ENCODE measurements around the gene TIGD6. TPM values are rescaled to one million over a fixed set of nuclear protein-coding genes. Genes with fewer than 3 reads are reported as not detected.
A peak's percentile ranks its signal among the peaks of the same experiment; 100 is the strongest.

Gene TIGD6
- total and polyA plus RNA-seq, 2 of the 4 experiments (the other 2 are of a cell fraction), result 5.8 to 6.6 TPM

DNA sequence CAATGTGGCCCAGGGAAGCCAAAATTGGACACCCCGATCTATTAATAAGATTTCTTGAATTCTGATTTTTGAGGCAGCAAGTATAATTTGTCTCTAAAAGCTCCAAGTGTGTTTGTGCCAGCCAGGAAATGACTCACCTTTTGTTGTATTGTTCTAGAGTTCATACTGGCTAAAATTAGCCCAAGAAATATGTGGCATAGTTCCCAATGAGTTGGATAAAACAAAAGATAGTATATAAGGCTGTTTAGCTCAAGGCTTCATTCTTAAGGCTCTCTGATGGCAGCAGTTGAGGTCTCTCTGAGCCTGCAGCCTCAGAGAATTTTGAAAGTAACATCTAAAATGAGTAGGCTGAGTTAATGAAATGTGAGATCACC lies 21.7 kb upstream of the TIGD6 start:
- H3K9me3 ChIP-seq (ENCODE audit: control insufficient read depth, insufficient read depth, low read length), result no peaks in the 10 kb centered on the region
- peaks cover 10% of the 10 kb centered on the region for H3K9me1 ChIP-seq (ENCODE audit: insufficient read depth, low read length)
- no peak overlapping the region; the same call in 1 of the 2 replicates for H3K14ac ChIP-seq (replicated peaks; ENCODE audit: low read depth, low read length)
- H3K27ac ChIP-seq (ENCODE audit: insufficient read depth, low read length), result no peak overlapping the region
- TF ChIP-seq, protein P1, sequence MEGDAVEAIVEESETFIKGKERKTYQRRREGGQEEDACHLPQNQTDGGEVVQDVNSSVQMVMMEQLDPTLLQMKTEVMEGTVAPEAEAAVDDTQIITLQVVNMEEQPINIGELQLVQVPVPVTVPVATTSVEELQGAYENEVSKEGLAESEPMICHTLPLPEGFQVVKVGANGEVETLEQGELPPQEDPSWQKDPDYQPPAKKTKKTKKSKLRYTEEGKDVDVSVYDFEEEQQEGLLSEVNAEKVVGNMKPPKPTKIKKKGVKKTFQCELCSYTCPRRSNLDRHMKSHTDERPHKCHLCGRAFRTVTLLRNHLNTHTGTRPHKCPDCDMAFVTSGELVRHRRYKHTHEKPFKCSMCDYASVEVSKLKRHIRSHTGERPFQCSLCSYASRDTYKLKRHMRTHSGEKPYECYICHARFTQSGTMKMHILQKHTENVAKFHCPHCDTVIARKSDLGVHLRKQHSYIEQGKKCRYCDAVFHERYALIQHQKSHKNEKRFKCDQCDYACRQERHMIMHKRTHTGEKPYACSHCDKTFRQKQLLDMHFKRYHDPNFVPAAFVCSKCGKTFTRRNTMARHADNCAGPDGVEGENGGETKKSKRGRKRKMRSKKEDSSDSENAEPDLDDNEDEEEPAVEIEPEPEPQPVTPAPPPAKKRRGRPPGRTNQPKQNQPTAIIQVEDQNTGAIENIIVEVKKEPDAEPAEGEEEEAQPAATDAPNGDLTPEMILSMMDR (conservative IDR thresholded peaks at IDR 0.05; ENCODE audit: low read depth, low read length), result no peak
- TF ChIP-seq BHLHE40 (IDR thresholded peaks at IDR 0.05; ENCODE audit: low read depth, low read length) (0 out of 2 replicates have a peak, but pooled peaks have one; percentile 25), FOS (IDR thresholded peaks at IDR 0.05; ENCODE audit: low read depth, low read length) (peak; percentile 34; the same call in 1 of the 2 replicates)
- DNase-seq, result peak; percentile 87
- H4K5ac ChIP-seq (ENCODE audit: low read depth, low read length), result no peak overlapping the region
- H2BK120ac ChIP-seq (ENCODE audit: low read depth, low read length), result no peak overlapping the region
- no peak overlapping the region for H4K8ac ChIP-seq (ENCODE audit: low read depth in 2 of 2, low read length in 2 of 2)
- intact Hi-C loops (cut with micrococcal nuclease) (no loop called here), dilution Hi-C loops (cut with HindIII; ENCODE audit: low sequenced_read_pairs, unreplicated experiment) (no loop called here), in situ Hi-C loops (cut with MboI; ENCODE audit: low sequenced_read_pairs) (no loop called here)
- H3K56ac ChIP-seq (ENCODE audit: extremely low read depth, insufficient read depth, low read length), result no peak overlapping the region
- H2BK5ac ChIP-seq (ENCODE audit: low read depth, low read length, poor library complexity, severe bottlenecking), result peak overlapping the region; percentile 80
- BruUV-seq (replicated peaks), result no TSS peak
- ChIA-PET CTCF (interaction anchor here (0.6 to 1.7 kb wide), 2 partner anchors 17 to 192 kb away, joined by 3 read pairs; no protein-coding TSS in a partner anchor), POLR2A (ENCODE audit: unreplicated experiment) (no interaction called here)
- H2AK5ac ChIP-seq (ENCODE audit: low read depth, low read length), result no peak overlapping the region
- peaks cover 3% of the 10 kb centered on the region; the same call in 1 of the 2 replicates for H4K20me1 ChIP-seq (ENCODE audit: insufficient read depth, low read length)
- no peak overlapping the region for H2AK9ac ChIP-seq (replicated peaks; ENCODE audit: low read depth, low read length, poor library complexity)
- H3K4me3 ChIP-seq (ENCODE audit: insufficient read depth, low read depth, low read length), result no peak overlapping the region
- H2BK20ac ChIP-seq (ENCODE audit: low read depth, low read length), result no peak overlapping the region
- no CpG with 5 or more reads among the region's 1 CpG for WGBS, 2 experiments (ENCODE audit: extremely low coverage in 2 of 2, insufficient read length in 1 of 2)
- no peak overlapping the region; the same call in 1 of the 2 replicates for H3K23ac ChIP-seq (ENCODE audit: low read depth, low read length)
- peaks cover 12% of the 10 kb centered on the region for H3K4me1 ChIP-seq (ENCODE audit: control insufficient read depth, insufficient read depth, low read length)
- no peak overlapping the region for H3K9ac ChIP-seq (ENCODE audit: low read depth, low read length)
- ATAC-seq (ENCODE audit: low read depth), result peak; percentile 67
- H3K4ac ChIP-seq (ENCODE audit: low read depth, low read length), result no peak overlapping the region; the same call in 1 of the 2 replicates
- H2AFZ ChIP-seq (replicated peaks; ENCODE audit: low read length, poor library complexity), result no peak overlapping the region
- no peak overlapping the region for H3K18ac ChIP-seq (ENCODE audit: low read depth, low read length)
- H3K79me1 ChIP-seq (ENCODE audit: low read depth in 1 of 2, low read length in 2 of 2), result peaks cover 31 to 58% of the 10 kb centered on the region in 2 experiments
- peak overlapping the region; percentile 47; the same call in 1 of the 2 replicates for H3K4me2 ChIP-seq (ENCODE audit: low read depth, low read length)
- H3K27me3 ChIP-seq (ENCODE audit: control insufficient read depth, insufficient read depth, low read length), result no peaks in the 10 kb centered on the region
- no peak overlapping the region for H4K91ac ChIP-seq (ENCODE audit: insufficient read depth, low read depth, low read length)
- H2BK15ac ChIP-seq (ENCODE audit: low read depth, low read length), result no peak overlapping the region
- H3K36me3 ChIP-seq (ENCODE audit: control insufficient read depth, insufficient read depth, low read length), result peaks cover 35% of the 10 kb centered on the region
